Measurements from ENCODE around the gene LYSMD3.

The LYSMD3 gene

GRCh38 chr5:90557871-90558270 lies 28.5 kb upstream of the LYSMD3 start:
- H3K4me3 ChIP-seq (ENCODE audit: low read depth, low read length): no peak overlapping the region
- DNase-seq (ENCODE audit: low read depth): no peak
- TF ChIP-seq MYC (IDR thresholded peaks at IDR 0.05; ENCODE audit: low read depth, low read length) (no peak), POLR2A (IDR thresholded peaks at IDR 0.05; ENCODE audit: extremely low read depth, insufficient read length) (no peak), MAX (IDR thresholded peaks at IDR 0.05; ENCODE audit: low read depth, low read length) (no peak)
- TF ChIP-seq, protein P1, sequence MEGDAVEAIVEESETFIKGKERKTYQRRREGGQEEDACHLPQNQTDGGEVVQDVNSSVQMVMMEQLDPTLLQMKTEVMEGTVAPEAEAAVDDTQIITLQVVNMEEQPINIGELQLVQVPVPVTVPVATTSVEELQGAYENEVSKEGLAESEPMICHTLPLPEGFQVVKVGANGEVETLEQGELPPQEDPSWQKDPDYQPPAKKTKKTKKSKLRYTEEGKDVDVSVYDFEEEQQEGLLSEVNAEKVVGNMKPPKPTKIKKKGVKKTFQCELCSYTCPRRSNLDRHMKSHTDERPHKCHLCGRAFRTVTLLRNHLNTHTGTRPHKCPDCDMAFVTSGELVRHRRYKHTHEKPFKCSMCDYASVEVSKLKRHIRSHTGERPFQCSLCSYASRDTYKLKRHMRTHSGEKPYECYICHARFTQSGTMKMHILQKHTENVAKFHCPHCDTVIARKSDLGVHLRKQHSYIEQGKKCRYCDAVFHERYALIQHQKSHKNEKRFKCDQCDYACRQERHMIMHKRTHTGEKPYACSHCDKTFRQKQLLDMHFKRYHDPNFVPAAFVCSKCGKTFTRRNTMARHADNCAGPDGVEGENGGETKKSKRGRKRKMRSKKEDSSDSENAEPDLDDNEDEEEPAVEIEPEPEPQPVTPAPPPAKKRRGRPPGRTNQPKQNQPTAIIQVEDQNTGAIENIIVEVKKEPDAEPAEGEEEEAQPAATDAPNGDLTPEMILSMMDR (IDR thresholded peaks at IDR 0.05; ENCODE audit: low read depth, low read length): no peak

DNA sequence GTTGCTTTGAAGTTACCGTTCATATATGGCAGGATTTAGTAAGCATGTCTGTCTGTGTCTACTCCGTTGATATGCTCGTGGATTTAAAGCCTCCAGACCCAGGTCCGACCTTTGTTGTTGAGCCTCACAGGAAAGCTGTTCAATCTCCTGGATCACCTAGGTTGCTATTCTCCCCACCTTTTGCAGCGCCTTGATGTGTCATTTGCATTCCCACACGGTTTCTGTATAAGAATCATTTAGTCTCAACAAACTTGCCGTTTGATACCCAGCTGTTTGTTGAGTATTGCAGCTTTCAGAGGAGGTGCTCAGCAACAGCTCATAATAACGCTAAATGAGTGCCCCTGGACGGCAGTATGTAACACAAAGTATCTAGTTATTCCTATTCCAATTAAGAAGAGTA lies 28.0 kb upstream of the LYSMD3 start:
- no peak overlapping the region for H3K4me3 ChIP-seq (ENCODE audit: low read depth, low read length)
- no peak for DNase-seq (ENCODE audit: low read depth)

GRCh38 chr5:90555666-90556065 lies 26.3 kb upstream of the LYSMD3 start:
- TF ChIP-seq MYC (IDR thresholded peaks at IDR 0.05; ENCODE audit: low read depth, low read length) (no peak), MAX (IDR thresholded peaks at IDR 0.05; ENCODE audit: low read depth, low read length) (no peak)
- TF ChIP-seq, protein P1 (IDR thresholded peaks at IDR 0.05; ENCODE audit: low read depth, low read length): no peak
- no peak for DNase-seq (ENCODE audit: low read depth)
- no peak overlapping the region for H3K4me3 ChIP-seq (ENCODE audit: low read depth, low read length)

More for the DNA sequence above, 28.0 kb upstream of the LYSMD3 start:
- TF ChIP-seq POLR2A (IDR thresholded peaks at IDR 0.05; ENCODE audit: extremely low read depth, insufficient read length) (no peak), MAX (IDR thresholded peaks at IDR 0.05; ENCODE audit: low read depth, low read length) (no peak), MYC (IDR thresholded peaks at IDR 0.05; ENCODE audit: low read depth, low read length) (no peak)
- TF ChIP-seq, protein P1 (IDR thresholded peaks at IDR 0.05; ENCODE audit: low read depth, low read length): no peak

- no peak for DNase-seq (ENCODE audit: low read depth)
- TF ChIP-seq, protein P1 (IDR thresholded peaks at IDR 0.05; ENCODE audit: low read depth, low read length): no peak
- TF ChIP-seq MYC (IDR thresholded peaks at IDR 0.05; ENCODE audit: low read depth, low read length) (no peak), MAX (IDR thresholded peaks at IDR 0.05; ENCODE audit: low read depth, low read length) (no peak), POLR2A (IDR thresholded peaks at IDR 0.05; ENCODE audit: extremely low read depth, insufficient read length) (no peak)
- no peak overlapping the region for H3K4me3 ChIP-seq (ENCODE audit: low read depth, low read length)
These were observed 25.1 kb upstream of the LYSMD3 start for GRCh38 chr5:90554358-90555006.

- no peak overlapping the region for H3K4me3 ChIP-seq (ENCODE audit: low read depth, low read length)
- TF ChIP-seq MYC (IDR thresholded peaks at IDR 0.05; ENCODE audit: low read depth, low read length): no peak
- TF ChIP-seq MAX (IDR thresholded peaks at IDR 0.05; ENCODE audit: low read depth, low read length): no peak
- no peak for DNase-seq (ENCODE audit: low read depth)
These were observed 24.3 kb upstream of the LYSMD3 start for GRCh38 chr5:90553711-90554110.

- no peak for TF ChIP-seq MAX (IDR thresholded peaks at IDR 0.05; ENCODE audit: low read depth, low read length)
- TF ChIP-seq, protein P1 (IDR thresholded peaks at IDR 0.05; ENCODE audit: low read depth, low read length): no peak
- TF ChIP-seq POLR2A (IDR thresholded peaks at IDR 0.05; ENCODE audit: extremely low read depth, insufficient read length): no peak
- no peak for TF ChIP-seq MYC (IDR thresholded peaks at IDR 0.05; ENCODE audit: low read depth, low read length)
- H3K4me3 ChIP-seq (ENCODE audit: low read depth, low read length): no peak overlapping the region
- no peak for DNase-seq (ENCODE audit: low read depth)
These were observed 22.0 kb upstream of the LYSMD3 start for GRCh38 chr5:90551376-90551775.
